Stomach (tissue), 4 donors: ENCODE measurements around the gene PRKN.

Experiments
- EP300 ChIP-seq: sonication (generic); formaldehyde crosslinking; IDR thresholded peaks from one replicate; pipeline ENCODE4 v1.6.1; 2017; ENCODE audit warnings: antibody characterized with exemption
- POLR2A ChIP-seq, 4 donors: fragments of 450-650 bp; IDR thresholded peaks; one replicate each; pipeline ENCODE4 v1.6.1; 2016; ENCODE audit warnings: antibody characterized with exemption in 4 of 4, control low read depth in 2 of 4, mild to moderate bottlenecking in 1 of 4, moderate library complexity in 1 of 4
- POLR2AphosphoS5 ChIP-seq, 3 donors: sonication (generic); formaldehyde crosslinking; IDR thresholded peaks; one replicate each; pipeline ENCODE4 v1.6.1; 2016; ENCODE audit warnings: antibody characterized with exemption in 3 of 3
- TF ChIP-seq, protein P1 (sequence below), 7 experiments: fragments of 450-650 bp in 4 of 7; fragments of 200-600 bp in 3 of 7; sonication (generic) in 3 of 7; IDR thresholded peaks; one replicate each; pipeline ENCODE4 v1.5.1; 2016 to 2019; ENCODE audit warnings: antibody characterized with exemption in 7 of 7, control low read depth in 2 of 7, mild to moderate bottlenecking in 1 of 7

DNA sequence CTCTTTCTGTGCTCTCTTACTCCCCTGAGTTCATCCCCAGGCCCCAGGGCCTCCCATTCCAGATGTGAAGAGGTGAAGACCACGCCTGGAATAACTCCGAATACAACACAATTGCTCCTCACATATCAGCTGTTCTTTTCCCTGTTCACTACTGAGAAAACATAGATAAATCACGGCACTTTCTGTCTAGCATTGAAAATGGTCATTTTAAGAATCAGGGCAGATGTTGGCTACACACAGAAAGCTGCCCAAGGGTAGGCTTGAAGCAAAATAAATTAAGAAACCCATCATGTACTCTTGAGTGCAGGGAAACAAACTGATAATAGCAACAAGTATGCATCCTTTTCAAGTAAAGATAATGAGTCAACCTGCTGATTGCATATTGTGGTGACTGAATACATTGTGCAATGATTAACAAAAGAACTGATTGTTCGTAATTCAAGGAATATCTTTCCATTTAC lies 382.5 kb downstream of the PRKN start:
- TF ChIP-seq, protein P1, sequence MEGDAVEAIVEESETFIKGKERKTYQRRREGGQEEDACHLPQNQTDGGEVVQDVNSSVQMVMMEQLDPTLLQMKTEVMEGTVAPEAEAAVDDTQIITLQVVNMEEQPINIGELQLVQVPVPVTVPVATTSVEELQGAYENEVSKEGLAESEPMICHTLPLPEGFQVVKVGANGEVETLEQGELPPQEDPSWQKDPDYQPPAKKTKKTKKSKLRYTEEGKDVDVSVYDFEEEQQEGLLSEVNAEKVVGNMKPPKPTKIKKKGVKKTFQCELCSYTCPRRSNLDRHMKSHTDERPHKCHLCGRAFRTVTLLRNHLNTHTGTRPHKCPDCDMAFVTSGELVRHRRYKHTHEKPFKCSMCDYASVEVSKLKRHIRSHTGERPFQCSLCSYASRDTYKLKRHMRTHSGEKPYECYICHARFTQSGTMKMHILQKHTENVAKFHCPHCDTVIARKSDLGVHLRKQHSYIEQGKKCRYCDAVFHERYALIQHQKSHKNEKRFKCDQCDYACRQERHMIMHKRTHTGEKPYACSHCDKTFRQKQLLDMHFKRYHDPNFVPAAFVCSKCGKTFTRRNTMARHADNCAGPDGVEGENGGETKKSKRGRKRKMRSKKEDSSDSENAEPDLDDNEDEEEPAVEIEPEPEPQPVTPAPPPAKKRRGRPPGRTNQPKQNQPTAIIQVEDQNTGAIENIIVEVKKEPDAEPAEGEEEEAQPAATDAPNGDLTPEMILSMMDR (IDR thresholded peaks at IDR 0.05), result no peak
- TF ChIP-seq POLR2A (IDR thresholded peaks at IDR 0.05) (no peak), EP300 (no peak), POLR2AphosphoS5 (IDR thresholded peaks at IDR 0.05) (no peak)
